HCT116 (cell line): Measurements from ENCODE around the gene PREB.

Source experiments
- EZH2phosphoT487 ChIP-seq: fragments of 200-600 bp; IDR thresholded peaks from 2 replicates; pipeline ENCODE4 v1.6.1; 2018; ENCODE audit warnings: antibody characterized with exemption, borderline replicate concordance
- POLR2A ChIP-seq: IDR thresholded peaks from 2 replicates; pipeline ENCODE4 v1.7.0; 2011; ENCODE audit warnings: borderline replicate concordance; ENCODE audit not compliant: insufficient read depth, insufficient read length; ENCODE audit errors: extremely low read depth
- POLR2AphosphoS5 ChIP-seq: IDR thresholded peaks from 2 replicates; pipeline ENCODE4 v1.6.1; 2011; ENCODE audit warnings: mild to moderate bottlenecking, low read depth, low read length, moderate library complexity
- YY1 ChIP-seq: IDR thresholded peaks from 2 replicates; pipeline ENCODE4 v1.6.1; 2011; ENCODE audit warnings: low read length, low read depth, moderate library complexity, mild to moderate bottlenecking; ENCODE audit not compliant: insufficient replicate concordance; ENCODE audit errors: extremely low read depth
- TF ChIP-seq, protein P1 (sequence below), 3 experiments: fragments of 200-600 bp in 1 of 3; sonication (generic) in 1 of 3; IDR thresholded peaks in 2 of 3; conservative IDR thresholded peaks in 1 of 3; 2 replicates each; pipeline ENCODE4 v1.5.1; 2012 to 2017; ENCODE audit warnings: low read depth in 2 of 3, low read length in 2 of 3, antibody characterized with exemption in 1 of 3, borderline replicate concordance in 1 of 3, control low read depth in 1 of 3, mild to moderate bottlenecking in 1 of 3, mixed read lengths in 1 of 3, mixed run types in 1 of 3, moderate library complexity in 1 of 3; ENCODE audit not compliant: insufficient read depth in 1 of 3
- TF ChIP-seq, protein P2 (sequence below): IDR thresholded peaks from 2 replicates; pipeline ENCODE4 v1.6.1; 2012

DNA sequence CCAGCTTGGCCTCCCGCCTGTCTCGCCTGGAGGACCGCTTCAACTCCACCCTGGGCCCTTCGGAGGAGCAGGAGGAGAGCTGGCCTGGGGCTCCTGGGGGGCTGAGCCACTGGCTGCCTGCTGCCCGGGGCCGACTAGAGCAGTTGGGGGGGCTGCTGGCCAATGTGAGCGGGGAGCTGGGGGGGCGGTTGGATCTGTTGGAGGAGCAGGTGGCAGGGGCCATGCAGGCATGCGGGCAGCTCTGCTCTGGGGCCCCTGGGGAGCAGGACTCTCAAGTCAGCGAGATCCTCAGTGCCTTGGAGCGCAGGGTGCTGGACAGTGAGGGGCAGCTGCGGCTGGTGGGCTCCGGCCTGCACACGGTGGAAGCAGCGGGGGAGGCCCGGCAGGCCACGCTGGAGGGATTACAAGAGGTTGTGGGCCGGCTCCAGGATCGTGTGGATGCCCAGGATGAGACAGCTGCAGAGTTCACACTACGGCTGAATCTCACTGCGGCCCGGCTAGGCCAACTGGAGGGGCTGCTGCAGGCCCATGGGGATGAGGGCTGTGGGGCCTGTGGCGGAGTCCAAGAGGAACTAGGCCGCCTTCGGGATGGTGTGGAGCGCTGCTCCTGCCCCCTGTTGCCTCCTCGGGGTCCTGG, 51.5 kb downstream of the PREB start:
- TF ChIP-seq, protein P1, sequence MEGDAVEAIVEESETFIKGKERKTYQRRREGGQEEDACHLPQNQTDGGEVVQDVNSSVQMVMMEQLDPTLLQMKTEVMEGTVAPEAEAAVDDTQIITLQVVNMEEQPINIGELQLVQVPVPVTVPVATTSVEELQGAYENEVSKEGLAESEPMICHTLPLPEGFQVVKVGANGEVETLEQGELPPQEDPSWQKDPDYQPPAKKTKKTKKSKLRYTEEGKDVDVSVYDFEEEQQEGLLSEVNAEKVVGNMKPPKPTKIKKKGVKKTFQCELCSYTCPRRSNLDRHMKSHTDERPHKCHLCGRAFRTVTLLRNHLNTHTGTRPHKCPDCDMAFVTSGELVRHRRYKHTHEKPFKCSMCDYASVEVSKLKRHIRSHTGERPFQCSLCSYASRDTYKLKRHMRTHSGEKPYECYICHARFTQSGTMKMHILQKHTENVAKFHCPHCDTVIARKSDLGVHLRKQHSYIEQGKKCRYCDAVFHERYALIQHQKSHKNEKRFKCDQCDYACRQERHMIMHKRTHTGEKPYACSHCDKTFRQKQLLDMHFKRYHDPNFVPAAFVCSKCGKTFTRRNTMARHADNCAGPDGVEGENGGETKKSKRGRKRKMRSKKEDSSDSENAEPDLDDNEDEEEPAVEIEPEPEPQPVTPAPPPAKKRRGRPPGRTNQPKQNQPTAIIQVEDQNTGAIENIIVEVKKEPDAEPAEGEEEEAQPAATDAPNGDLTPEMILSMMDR (IDR thresholded peaks at IDR 0.05 in 2 of 3, conservative IDR thresholded peaks at IDR 0.05 in 1 of 3; ENCODE audit: borderline replicate concordance in 1 of 3, insufficient read depth in 1 of 3, low read depth in 2 of 3, low read length in 2 of 3) = no peak
- TF ChIP-seq YY1 (no peak), POLR2A (no peak), POLR2AphosphoS5 (no peak), EZH2phosphoT487 (no peak)
- TF ChIP-seq, protein P2, sequence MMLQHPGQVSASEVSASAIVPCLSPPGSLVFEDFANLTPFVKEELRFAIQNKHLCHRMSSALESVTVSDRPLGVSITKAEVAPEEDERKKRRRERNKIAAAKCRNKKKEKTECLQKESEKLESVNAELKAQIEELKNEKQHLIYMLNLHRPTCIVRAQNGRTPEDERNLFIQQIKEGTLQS = no peak
